GM23248 (cell line): ENCODE data around the gene PPP1R15B. TPM values are rescaled to one million over a fixed set of nuclear protein-coding genes. Genes with fewer than 3 reads are reported as not detected.
A peak's percentile ranks its signal among the peaks of the same experiment; 100 is the strongest.

Experiments
- DNase-seq: peaks from one replicate; pipeline ENCODE4 v3.0.0-alpha.2; 2015
- H2AFZ ChIP-seq: fragments of 200-600 bp; sonication (generic); 2 replicates; pipeline ENCODE4 v1.6.1; 2016; ENCODE audit warnings: antibody characterized with exemption
- H3F3A ChIP-seq: fragments of 200-600 bp; sonication (generic); 2 replicates; pipeline ENCODE4 v1.6.1; 2016; ENCODE audit warnings: mild to moderate bottlenecking, antibody characterized with exemption, mixed run types; ENCODE audit not compliant: insufficient read depth
- H3K27ac ChIP-seq: fragments of 200-600 bp; sonication (generic); 2 replicates; pipeline ENCODE4 v1.5.1; 2016; ENCODE audit warnings: mild to moderate bottlenecking
- H3K27me3 ChIP-seq: fragments of 200-600 bp; sonication (generic); replicated peaks from 2 replicates; pipeline ENCODE4 v1.6.1; 2016; ENCODE audit warnings: mild to moderate bottlenecking; ENCODE audit not compliant: insufficient read depth
- H3K36me3 ChIP-seq: fragments of 200-600 bp; sonication (generic); 2 replicates; pipeline ENCODE4 v1.6.1; 2016; ENCODE audit warnings: low read depth, mild to moderate bottlenecking
- H3K4me1 ChIP-seq: fragments of 200-600 bp; sonication (generic); 2 replicates; pipeline ENCODE4 v1.6.1; 2016; ENCODE audit warnings: mild to moderate bottlenecking; ENCODE audit not compliant: insufficient read depth
- H3K4me2 ChIP-seq: fragments of 200-600 bp; sonication (generic); one replicate; pipeline ENCODE4 v1.6.1; 2016; ENCODE audit warnings: mild to moderate bottlenecking; ENCODE audit not compliant: unreplicated experiment
- H3K4me3 ChIP-seq: fragments of 200-600 bp; sonication (generic); 2 replicates; pipeline ENCODE4 v1.5.1; 2016; ENCODE audit warnings: mild to moderate bottlenecking
- H3K79me2 ChIP-seq: fragments of 200-600 bp; sonication (generic); 2 replicates; pipeline ENCODE4 v1.6.1; 2016; ENCODE audit warnings: mild to moderate bottlenecking; ENCODE audit not compliant: insufficient read depth
- H3K9ac ChIP-seq: fragments of 200-600 bp; sonication (generic); 2 replicates; pipeline ENCODE4 v1.6.1; 2016; ENCODE audit warnings: mild to moderate bottlenecking
- H3K9me2 ChIP-seq: fragments of 200-600 bp; sonication (generic); 2 replicates; pipeline ENCODE4 v1.6.1; 2016; ENCODE audit warnings: mixed run types, mild to moderate bottlenecking, moderate library complexity; ENCODE audit not compliant: insufficient read depth
- H3K9me3 ChIP-seq: fragments of 200-600 bp; sonication (generic); one replicate; pipeline ENCODE4 v1.6.1; 2017; ENCODE audit warnings: low read depth
- H4K20me1 ChIP-seq: fragments of 200-600 bp; sonication (generic); 2 replicates; pipeline ENCODE4 v1.6.0; 2016; ENCODE audit not compliant: insufficient read depth
- EZH2 ChIP-seq: fragments of 200-600 bp; sonication (generic); IDR thresholded peaks from 2 replicates; pipeline ENCODE4 v1.6.1; 2018; ENCODE audit warnings: antibody characterized with exemption, mild to moderate bottlenecking; ENCODE audit not compliant: insufficient read depth, poor library complexity, severe bottlenecking
- EZH2phosphoT487 ChIP-seq: fragments of 200-600 bp; sonication (generic); IDR thresholded peaks from 2 replicates; pipeline ENCODE4 v1.6.1; 2018; ENCODE audit warnings: antibody characterized with exemption, moderate library complexity, mild to moderate bottlenecking, low read depth; ENCODE audit not compliant: insufficient read depth
- WGBS, 2 experiments: methylation state at CpG; one replicate each; pipeline ENCODE4 v1.1.6; 2015 to 2017; ENCODE audit warnings: low lambda C conversion rate in 2 of 2, low coverage in 1 of 2; ENCODE audit errors: missing lambda C conversion rate in 2 of 2; 5-methylcytosine and 5-hydroxymethylcytosine counted together
- in situ Hi-C: fragments of 300-500 bp; cut with MboI; formaldehyde crosslinking; loops from 2 replicates; pipeline ENCODE4 v1.15.0; 2020
- polyA plus RNA-seq: library from polyadenylated mRNA; unstranded; fragments of >200 nt; fragmentation: Nextera tagmentation; extraction: Ambion mirVana; gene quantifications from 2 replicates; pipeline ENCODE4 v1.2.1, GENCODE V29; 2016
- total RNA-seq: library from RNA; depleted of rRNA; stranded (reverse); fragments of >200 nt; shearing (Covaris generic); gene quantifications from 2 replicates; pipeline ENCODE4 v1.2.3, GENCODE V29; 2014

The PPP1R15B gene
- total and polyA plus RNA-seq, 2 experiments from 2014 or later = 14.5 to 28.4 TPM

DNA sequence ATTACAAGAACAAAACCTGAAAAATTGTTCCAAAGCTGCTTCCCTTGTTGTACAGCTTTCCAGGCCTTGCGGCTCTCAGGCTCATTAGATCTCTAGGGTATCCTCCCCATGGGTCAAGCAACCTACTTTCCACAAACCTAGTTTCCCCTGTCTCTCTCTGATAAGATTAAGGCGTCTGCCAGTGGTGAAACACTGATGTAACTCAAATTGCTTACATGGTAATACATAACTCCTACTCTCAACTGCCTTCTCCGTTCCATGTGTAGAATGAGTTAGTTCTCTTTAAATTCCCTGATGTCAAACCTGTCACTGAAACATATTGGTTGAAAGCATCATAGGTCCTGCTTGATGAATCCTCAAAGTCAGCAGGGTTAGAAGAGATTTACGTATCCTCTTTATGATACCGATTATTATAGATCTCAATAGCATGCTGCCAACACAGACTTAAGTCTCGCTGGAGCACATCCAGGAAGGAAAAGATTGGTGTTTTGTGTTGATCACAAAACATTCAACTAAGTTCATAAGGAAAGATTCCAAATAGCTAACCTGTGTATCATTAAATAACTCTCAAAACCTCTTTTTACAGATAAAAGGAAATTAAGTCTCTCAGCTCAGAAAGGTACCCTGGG lies 10.6 kb downstream of the PPP1R15B start:
- peaks cover 11% of the 10 kb centered on the region; the same call in 1 of the 2 replicates for H4K20me1 ChIP-seq
- no peak for DNase-seq
- in situ Hi-C loops = no loop called here

DNA sequence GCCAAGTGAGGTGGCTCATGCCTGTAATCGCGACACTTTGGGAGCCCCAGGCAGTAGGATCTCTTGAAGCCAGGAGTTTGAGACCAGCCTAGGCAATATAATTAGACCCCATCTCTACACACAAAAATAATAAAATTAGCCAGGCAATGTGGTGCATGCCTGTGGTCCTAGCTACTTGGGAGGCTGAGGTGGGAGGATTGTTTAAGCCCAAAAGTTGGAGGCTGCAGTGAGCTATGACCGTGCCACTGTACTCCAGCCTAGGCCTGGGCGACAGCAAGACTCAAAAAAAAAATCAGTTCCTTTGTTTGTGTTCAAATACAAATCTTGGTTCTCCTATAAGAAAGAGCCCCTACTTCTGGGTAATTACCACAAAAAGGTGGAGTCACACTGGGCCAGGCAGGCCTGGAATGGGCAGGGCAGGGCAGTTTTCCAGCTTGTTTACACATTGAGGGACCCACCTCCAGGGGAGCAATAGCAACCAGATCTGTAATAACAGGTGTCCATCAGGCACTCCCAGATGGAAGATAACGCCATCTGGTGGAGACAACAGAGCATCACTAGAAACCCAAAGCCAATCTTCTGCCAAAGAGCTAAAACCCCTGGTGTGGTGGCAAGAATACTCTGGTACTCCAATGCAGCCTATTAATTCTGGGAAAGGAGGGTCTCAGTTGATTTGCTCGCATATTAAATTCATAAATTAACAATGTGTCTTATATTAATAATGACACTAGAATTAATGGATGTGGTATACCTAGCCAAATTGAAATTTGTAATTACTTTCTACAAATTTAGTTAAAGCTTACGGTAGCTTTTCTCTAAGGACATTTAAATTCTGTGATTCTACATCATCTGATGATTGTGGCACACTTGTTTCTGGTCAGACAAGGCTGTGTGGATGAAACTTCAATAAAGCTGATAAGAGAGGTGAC lies 13.2 kb downstream of the PPP1R15B start:
- DNase-seq = peak; percentile 82
- peaks cover 43% of the 10 kb centered on the region for H3K36me3 ChIP-seq
- H3K9ac ChIP-seq = no peak overlapping the region
- no peaks in the 10 kb centered on the region for H3K4me1 ChIP-seq
- peaks cover 21% of the 10 kb centered on the region for H3K79me2 ChIP-seq
- in situ Hi-C loops = no loop called here
- H3K9me3 ChIP-seq = no peaks in the 10 kb centered on the region
- no peaks in the 10 kb centered on the region for H3K27me3 ChIP-seq
- 79% methylated on average over 7 of the region's 7 CpGs for WGBS, 2 experiments
- H3F3A ChIP-seq = peaks cover 29% of the 10 kb centered on the region
- no peak overlapping the region for H3K4me2 ChIP-seq
- TF ChIP-seq EZH2 (no peak), EZH2phosphoT487 (no peak)
- no peak overlapping the region for H2AFZ ChIP-seq
- H3K4me3 ChIP-seq = no peak overlapping the region
- H4K20me1 ChIP-seq = no peaks in the 10 kb centered on the region
- H3K27ac ChIP-seq = no peak overlapping the region
- no peaks in the 10 kb centered on the region for H3K9me2 ChIP-seq

More for the DNA sequence above, 10.6 kb downstream of the PPP1R15B start:
- Histone ChIP-seq H3K4me3 (no peak overlapping the region), H2AFZ (no peak overlapping the region), H3K4me1 (peaks cover 12% of the 10 kb centered on the region), H3K9me3 (no peaks in the 10 kb centered on the region), H3K27ac (no peak overlapping the region), H3K9me2 (no peaks in the 10 kb centered on the region), H3K27me3 (no peaks in the 10 kb centered on the region), H3F3A (peaks cover 50% of the 10 kb centered on the region; the same call in 1 of the 2 replicates), H3K4me2 (no peak overlapping the region), H3K9ac (no peak overlapping the region), H3K36me3 (peaks cover 68% of the 10 kb centered on the region), H3K79me2 (peaks cover 47% of the 10 kb centered on the region)
- no peak for TF ChIP-seq EZH2
- WGBS, 2 experiments = 80 to 82% methylated on average over 6 of the region's 6 CpGs

DNA sequence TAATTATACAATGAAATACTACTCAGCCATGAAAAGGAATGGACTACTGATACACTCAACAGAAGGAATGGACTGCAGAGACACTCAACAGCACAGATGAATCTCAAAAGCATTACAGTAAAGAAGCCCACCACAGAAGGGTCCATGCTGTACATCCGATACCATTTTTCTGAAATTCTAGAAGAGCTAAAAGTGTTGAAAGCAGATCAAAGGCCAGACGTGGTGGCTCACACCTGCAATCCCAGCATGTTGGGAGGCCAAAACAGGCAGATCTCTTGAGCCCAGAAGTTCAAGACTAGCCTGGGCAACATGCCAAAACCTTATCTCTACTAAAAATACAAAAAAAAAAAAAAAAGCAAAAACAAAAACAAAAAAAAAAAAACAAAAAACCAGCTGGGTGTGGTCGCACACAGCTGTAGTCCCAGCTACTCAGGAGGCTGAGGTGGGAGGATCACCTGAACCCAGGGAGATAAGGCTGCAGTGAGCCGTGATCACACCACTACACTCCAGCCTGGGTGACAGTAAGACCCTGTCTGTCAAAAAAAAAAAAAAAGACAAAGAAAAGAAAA lies 15.5 kb downstream of the PPP1R15B start:
- Histone ChIP-seq H2AFZ (no peak overlapping the region), H3K4me2 (no peak overlapping the region), H3F3A (peaks cover 14% of the 10 kb centered on the region), H3K36me3 (peaks cover 26% of the 10 kb centered on the region), H3K4me3 (no peak overlapping the region), H3K9me2 (no peaks in the 10 kb centered on the region), H3K9ac (no peak overlapping the region), H3K27me3 (no peaks in the 10 kb centered on the region), H3K4me1 (no peaks in the 10 kb centered on the region), H3K79me2 (no peaks in the 10 kb centered on the region), H3K27ac (no peak overlapping the region), H4K20me1 (no peaks in the 10 kb centered on the region), H3K9me3 (no peaks in the 10 kb centered on the region)
- WGBS, 2 experiments = 92 to 93% methylated on average over 4 of the region's 4 CpGs
- no peak for DNase-seq
- in situ Hi-C loops = no loop called here
- TF ChIP-seq EZH2 (no peak), EZH2phosphoT487 (no peak)

DNA sequence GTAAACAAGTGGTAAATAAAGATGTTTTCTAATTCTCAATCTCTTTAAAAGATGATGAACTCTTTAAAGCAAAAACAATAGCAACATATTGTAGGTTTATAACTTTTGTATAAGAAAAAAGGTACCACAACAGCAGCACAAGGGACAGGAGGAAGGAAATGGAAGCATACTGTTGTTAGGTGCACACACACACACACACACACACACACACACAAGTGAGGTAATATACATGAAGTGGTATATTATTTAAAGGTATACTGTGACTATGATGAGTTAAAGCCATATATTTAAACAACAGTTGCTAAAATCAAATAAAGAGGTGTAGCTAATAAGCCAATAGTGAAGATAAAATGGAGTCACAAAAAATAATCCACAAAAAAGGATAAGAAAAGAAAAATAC lies 20.0 kb downstream of the PPP1R15B start:
- Histone ChIP-seq H3K4me2 (no peak overlapping the region), H3K27me3 (no peaks in the 10 kb centered on the region), H2AFZ (no peak overlapping the region), H3K79me2 (no peaks in the 10 kb centered on the region), H3K4me3 (no peak overlapping the region), H3F3A (no peaks in the 10 kb centered on the region; the same call in 1 of the 2 replicates), H3K4me1 (no peaks in the 10 kb centered on the region), H3K9me3 (no peaks in the 10 kb centered on the region), H3K9me2 (no peaks in the 10 kb centered on the region), H4K20me1 (no peaks in the 10 kb centered on the region), H3K9ac (no peak overlapping the region), H3K27ac (no peak overlapping the region), H3K36me3 (no peaks in the 10 kb centered on the region)
- TF ChIP-seq EZH2phosphoT487 (no peak), EZH2 (no peak)
- DNase-seq = no peak
- in situ Hi-C loops = no loop called here
